GM19328 (cell line): Measurements from ENCODE around the gene PPFIBP1.
"Not testable (repeated sequence)": the region's sequence is repeated elsewhere in the genome, so short reads cannot be mapped to it uniquely, and the experiment has no call there.

Source experiments
- ATAC-seq: cut with Tn5 transposase; IDR thresholded peaks from one replicate; pipeline ENCODE4 v1.9.1; 2021; ENCODE audit warnings: mild to moderate bottlenecking, moderate library complexity; ENCODE audit not compliant: unreplicated experiment

Gene PPFIBP1

DNA sequence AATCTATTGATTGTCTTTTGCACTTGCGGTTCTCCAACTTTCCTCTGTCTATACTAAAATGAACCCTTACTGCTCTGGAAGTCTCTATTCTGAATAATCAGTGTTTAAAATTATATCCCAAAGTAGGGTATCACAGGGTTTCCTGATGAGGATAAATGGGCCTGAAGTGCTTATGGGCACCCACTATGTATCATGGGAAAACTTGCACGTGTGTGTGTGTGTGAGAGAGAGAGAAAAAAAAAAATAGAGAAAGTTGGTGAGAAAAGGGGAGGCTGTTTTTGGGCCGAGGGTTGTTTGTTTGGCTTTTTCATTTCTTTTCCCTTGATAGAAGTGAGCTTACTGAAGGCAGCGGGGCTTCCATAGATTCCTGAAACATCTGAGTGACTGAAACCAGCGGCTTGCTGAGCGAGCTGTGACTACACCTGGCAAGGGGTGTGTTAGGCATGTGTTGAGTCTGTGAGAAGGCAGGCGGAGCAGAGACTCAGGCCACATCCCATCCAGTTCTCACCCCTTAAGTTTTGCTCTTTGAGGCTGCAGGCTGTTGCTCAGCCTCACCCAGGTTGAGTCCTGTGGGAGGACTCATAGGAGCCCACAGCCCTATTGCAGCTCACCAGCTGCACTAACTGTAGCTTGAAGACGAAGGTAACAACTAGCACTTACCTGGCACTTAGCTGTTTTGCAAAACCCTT lies 17.2 kb downstream of the PPFIBP1 start:
- ATAC-seq: no peak

DNA sequence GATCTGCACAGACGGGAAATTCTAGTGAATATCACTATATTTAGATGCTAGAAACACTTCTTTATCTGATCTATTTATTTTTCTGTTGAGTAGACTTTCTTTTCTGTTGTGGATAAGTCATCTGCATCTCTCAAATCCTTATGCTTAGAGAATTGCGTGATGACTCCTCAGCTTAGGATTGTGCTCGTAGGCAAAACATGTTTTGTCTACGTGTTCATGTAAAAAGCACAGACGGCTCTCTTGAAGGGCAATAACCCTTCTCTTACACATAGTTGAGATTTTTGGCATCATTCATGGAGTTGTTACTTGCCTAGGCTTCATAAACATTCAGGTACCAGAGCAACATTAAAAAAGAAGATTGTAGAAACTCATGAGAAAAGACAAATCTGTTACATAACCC lies 18.6 kb downstream of the PPFIBP1 start:
- ATAC-seq: no peak

DNA sequence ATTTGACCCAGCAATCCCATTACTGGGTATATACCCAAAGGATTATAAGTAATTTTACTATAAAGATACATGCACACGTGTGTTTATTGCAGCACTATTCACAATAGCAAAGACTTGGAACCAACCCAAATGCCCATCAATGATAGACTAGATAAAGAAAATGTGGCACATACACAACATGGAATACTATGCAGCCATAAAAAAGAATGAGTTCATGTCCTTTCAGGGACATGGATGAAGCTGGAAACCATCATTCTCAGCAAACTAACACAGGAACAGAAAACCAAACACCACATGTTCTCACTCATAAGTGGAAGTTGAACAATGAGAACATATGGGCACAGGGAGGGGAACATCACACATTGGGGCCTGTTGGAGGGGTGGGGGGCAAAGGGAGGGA lies 20.9 kb downstream of the PPFIBP1 start:
- not testable (repeated sequence) for ATAC-seq

DNA sequence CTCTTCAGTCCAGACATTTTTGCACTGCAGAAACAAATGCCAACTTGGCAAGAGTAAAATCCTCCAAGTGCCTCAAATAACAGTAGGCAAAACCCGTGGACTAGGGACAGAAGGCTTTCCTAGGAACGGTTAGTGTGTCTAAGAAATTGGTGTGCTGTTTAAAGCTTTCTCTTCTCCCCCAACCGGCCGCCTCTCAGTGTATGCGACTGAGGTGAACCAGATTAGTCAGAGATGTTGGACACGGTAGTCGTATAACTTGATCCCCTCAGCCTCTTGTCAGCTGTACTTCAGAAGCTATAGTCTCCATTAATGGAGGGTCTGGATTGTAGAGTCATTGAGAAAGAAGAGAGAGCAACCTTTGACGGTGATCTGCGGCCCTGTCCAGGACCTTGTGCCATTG lies 21.7 kb downstream of the PPFIBP1 start:
- no peak for ATAC-seq

DNA sequence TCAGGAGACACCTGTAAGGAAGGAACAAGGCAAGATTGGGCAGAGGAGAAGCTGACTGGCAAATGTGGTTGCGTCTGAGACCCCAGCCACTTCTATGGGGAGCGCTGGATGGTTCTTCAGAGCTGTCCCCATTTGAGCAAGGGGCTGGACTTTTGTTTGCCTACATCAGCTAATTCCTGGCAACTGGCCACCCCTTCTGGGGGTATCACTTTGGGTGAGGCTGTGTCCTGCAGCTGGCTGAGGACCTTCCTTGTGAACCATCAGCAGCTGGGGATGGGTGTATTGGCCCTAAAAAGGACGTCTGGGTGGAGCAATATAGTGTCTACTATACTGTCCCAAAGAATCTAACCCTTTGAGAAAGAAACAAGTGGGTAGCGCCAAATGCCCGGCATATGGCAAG lies 23.6 kb downstream of the PPFIBP1 start:
- ATAC-seq: no peak

DNA sequence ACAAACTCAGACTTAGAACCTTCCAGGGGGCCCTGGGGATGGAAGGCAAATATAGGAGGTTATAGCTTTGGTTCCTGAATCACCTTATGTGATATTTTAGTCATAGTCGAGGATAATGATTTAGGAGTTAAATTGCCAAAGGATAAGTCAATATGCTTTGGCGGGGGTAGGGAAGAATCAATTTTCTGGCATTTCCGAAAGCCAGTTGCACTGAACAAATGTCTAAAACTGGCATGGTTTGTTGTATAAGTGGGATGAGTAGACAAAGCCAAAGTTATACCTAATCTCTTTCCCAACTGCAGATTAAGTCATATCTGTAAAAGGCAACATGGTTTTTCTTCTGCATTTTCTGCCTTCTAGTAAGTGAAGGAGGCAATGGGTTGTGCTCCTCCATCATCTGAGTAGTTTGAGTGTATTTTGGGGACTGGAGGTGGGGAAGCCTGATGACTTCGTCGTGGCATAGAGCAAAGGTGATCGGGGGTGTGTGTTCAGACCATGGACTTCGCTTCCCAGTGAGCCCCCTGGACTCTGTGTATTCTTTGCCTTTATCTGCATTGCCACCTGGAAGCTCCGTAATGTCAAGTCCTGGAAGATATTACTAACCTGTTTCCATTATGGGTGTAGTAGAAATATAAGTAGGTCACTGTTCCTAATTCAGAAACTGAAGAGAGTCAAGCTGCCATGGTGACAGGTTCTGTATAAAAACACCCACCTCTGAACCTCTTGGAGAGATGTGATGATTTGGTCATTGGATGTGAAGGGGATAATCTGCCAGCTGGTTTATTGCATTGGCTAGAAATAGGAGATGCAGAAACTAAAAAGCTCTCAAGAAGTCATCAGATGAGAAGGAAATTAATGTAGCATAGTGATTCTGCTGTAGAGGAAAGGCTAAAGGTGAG lies 24.5 kb downstream of the PPFIBP1 start:
- no peak for ATAC-seq

DNA sequence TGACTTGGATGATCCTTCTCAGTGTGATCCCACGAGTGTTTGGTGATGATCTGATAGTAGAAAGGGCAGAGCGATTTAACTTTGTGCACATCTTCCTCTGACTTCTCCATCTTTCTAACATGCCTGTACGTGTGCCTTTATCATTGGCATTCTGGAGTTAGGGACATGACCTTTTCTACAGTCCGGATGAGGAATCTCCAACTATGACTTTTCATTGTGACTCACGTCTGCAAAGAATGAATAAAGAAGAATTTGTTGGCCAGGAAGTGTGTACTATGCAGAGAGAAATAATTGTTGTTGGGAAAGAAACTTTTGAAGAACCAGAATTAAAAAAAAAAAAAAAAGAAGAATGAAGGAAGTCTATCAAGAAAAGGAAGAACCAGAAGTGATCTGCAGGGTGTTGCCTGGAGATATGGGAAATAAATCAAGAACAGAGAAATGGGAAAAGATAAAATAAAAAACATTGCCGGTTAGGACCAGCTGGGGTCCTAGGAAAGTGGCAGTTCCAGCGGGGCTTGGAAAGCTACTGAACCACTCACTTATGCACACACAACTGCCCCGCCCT lies 25.3 kb downstream of the PPFIBP1 start:
- no peak for ATAC-seq

DNA sequence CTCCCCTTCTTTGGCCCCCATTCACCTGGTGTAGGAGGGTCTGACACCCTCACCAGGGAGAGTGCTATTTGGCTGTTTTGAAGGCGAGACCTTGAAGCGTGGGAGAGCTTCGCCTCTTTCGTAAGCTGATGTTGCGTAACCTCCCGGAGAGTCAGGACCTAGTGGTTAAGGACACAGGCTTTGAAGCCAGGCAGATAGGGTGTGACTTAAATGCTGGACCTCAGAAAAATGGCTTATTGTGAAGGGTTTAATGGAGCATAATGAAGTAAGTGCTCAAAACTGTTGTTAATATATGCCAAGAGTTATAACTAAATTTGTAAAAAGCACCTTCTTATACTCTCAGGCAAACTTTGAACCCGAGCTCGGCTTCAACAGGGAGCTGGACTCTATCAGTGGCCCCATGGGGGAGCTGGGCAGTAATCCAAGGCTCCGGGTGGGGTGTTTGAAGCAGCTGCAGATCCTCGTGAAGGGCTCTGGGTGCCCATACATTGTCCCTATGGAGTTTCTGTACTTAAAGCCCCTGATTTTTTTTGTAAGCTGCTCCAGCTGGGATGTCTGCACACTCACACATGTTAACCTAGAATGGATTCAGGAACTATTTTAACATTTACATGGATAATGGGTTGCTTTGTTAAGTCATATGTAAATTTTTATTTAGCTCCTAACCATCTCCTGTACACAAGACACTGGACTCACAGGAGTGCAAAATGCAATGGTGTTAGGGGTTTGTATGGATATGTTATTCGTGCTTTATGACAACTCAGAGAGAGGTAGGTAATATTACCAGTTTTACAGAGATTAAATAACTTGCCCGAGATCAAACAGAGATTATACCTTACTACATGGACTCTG lies 26.0 kb downstream of the PPFIBP1 start:
- no peak for ATAC-seq

DNA sequence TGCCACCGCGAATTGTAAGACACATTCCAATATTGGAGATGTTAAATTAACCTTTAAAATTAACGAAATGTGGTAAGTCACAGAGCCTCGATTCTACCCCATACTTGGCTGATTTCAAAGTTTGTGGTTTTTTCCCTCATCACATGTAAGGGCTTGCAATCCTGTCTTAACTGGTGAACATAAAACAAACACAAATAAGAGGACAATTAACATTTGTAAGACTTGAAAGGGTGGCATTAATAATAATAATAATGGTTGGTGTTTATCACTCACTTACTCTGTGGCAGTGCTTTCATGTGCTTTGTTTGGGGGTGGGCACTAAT lies 26.6 kb downstream of the PPFIBP1 start:
- ATAC-seq: no peak

DNA sequence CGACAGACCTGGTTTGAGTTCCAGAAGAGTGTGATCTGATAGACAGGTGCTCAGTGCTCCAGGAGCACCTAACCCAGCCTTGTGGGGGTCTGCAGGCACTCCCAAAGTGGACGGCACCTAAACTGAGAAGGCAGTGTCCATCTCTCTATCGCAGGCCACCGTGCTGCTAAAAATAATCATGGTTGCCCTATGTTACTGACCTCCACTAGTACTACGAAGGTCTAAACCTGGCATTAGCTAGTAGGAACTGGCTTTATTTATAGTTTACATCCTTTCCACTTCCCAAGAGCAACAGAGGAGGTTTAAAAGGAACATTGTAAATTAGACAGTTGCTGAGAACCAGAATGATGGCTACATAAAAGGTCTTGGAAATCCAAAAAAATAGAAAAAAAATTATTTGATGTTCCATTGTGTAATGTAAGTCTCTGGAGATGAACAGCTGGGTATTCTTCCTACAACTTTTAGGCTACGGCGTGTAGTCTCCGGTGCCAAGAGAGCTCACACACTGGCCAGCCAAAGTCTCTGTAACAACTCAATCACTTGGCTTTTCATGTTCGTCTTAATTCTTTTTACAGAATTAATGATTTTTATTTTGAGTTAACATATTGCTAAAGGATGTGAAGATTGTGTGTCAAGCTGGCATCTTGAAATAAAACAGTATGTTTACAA lies 27.3 kb downstream of the PPFIBP1 start:
- ATAC-seq: no peak

DNA sequence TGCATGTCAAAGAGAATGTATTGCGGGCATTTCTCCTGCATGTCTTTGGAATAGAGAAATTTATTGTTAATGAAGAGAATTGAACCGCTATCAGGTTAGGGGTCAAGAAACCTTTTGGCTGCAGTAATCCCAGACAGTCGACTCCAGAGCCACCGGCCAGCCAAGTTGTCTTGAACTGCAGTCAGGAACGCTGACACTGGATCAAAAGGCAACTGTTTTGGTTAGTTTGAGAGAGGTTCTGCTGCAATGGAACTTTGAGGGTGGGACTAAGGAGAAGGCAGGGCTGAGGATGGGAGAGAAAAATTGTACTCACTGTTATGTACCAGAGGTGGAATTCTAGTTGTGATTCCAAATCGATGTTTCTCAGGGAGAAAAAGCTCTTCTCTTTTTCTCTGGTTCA lies 28.2 kb downstream of the PPFIBP1 start:
- no peak for ATAC-seq

DNA sequence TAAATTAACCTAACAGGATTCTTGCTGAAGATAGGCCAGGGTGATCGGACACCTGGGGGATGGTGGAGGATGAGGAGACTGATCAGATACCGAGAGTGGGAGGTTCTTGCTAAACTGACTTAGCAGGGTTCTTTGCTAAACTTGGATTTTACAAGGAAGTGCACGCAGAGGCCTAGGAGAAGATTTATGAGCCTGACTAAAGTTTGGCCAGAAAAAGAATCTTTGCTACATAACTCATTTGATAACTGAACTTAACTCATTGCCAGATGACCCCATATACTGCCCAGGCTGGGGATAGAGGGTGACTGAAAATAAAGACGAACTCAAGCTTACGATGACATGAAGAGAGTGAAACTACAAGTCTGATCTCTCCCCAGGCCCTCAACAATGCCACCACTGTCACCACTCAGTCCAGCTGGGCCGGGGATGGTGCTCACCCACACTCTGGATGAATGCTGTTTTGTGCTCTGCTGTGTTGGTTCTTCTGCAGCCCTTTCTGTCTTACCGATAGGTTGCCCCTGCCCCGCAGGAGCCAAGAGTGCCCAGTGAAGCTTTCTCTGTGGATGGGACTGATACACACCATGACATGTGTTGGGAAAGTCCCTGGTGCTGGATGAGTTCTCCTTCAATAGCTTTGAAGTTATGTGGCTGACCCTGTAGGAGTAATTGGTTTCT lies 29.0 kb downstream of the PPFIBP1 start:
- ATAC-seq: no peak

DNA sequence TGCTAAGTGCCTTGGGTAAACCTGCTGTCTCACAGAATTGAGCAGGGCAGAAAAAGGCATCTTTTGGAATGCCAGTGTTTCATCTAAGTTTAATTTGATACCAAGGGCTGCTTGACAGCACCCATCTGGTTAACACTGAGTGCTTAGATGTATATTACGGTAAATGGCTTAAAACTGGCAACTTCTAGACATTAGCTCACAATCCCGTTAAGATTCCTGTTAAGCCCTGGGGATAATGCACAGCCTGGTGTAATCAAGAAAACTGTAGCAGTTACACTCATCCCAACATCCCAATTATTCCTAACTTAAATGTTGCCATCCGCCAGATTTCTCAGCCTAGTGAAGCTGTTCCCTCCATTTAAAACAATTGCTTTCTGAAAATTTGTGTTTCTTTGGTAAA lies 29.9 kb downstream of the PPFIBP1 start:
- ATAC-seq: no peak

DNA sequence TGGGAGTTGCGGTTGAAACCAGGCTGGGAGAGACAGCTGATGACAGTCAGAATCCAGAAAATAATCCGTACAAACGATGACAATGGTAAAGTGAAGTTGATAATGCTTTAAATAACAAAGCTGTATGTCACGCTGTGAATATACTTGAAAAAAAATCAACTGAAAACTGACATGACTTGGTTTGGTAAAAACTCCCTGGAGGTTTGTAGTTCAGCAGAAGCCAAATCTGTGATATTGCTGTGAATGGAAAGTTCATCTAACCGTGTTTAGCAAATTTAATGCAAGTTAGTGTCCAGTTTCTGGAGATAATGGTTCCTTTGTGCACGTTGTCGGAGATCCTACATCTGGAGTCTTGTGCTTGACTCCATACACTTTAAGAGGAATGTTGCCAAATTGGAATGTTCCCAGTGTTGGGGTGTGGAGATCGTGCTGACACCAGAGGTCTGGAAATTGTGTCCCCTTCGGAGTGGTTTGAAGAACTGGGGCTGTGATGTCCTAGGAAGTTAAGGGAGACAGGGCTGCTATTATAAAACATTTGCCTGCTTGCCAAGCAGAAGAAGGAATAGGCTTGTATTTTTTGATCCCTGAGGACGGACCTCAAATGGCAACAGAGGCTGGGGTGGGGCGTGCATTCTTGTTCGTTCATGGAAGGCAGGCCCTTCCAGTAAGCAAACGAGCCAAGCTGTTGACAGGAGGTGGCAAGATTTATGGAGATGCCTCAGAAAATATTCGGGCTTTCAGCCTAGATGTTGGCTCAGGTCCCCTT lies 30.6 kb downstream of the PPFIBP1 start:
- ATAC-seq: no peak

DNA sequence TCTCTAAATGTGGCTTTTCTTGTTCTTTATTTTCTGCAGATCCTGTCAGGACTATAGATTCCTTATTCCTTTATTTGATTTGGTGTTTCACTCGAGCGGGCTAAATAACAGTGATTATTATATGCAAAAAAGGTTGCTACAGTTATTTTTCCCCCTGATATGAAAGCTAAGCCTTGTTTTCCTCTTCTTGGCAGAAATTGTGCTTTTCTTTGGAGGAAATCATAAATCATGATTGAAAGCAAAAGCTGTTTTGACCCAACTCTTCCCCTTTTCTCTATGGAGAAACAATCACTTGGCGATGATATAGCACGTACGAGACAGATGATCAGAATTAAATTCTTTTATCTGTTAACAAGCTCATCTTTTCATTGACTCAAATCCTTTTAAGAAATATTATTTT lies 31.4 kb downstream of the PPFIBP1 start:
- ATAC-seq: no peak

DNA sequence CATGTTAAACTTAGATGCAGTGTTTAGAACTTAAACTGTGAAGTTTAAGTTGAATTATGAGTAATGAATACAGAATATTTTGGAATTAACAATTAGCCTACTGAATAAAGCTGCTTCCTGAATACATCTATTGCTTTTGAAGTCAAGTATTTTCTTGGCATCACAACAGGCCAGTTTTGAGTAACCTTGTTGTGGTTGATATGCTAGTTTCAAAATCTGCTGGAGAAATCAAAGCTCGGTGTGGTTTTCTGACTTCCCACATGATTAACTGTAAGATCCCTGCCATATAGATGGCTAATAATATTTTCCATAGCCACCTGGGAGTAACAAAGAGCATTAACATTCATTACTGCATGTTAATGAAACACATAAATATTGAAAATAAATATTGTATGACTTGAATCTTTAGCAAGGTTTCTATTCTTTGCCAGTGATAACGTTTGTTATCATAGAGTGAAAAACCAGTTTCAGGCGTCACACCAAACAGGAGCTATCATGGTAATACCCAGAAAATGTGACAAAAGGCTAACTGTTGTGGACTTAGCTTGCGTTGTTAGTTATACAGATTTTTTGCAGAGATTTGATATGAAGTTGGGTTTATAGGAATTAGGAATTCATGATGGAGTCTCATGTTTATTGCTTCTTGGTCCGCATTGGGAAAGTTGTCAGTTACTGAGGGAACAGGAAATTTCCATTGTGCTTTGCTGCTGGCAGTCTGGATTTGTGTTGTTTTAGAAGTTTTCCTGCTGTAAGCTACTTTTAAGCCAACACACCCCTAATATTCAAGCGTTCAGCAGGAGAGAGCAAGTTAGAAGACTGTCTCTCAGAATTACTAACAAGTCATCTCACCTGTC lies 32.1 kb downstream of the PPFIBP1 start:
- no peak for ATAC-seq

DNA sequence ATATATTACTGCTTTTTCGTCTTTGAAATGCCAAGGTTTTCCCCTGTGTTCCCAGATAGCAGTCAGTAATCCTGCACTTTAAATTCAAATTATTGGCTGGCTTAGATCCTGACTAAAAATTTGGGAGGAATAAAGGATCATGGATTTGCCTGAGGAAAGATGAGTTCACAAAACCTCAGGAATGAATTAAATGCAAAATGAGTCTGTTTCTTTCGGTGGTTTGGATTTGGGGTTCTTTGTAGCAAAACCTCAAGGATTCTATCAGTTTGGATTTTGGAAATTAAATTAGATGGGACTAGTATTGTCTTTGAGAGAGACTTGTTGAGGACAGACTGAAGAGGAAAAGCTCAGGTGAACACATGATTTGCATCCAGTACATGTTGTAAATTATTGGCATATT lies 36.1 kb downstream of the PPFIBP1 start:
- no peak for ATAC-seq

DNA sequence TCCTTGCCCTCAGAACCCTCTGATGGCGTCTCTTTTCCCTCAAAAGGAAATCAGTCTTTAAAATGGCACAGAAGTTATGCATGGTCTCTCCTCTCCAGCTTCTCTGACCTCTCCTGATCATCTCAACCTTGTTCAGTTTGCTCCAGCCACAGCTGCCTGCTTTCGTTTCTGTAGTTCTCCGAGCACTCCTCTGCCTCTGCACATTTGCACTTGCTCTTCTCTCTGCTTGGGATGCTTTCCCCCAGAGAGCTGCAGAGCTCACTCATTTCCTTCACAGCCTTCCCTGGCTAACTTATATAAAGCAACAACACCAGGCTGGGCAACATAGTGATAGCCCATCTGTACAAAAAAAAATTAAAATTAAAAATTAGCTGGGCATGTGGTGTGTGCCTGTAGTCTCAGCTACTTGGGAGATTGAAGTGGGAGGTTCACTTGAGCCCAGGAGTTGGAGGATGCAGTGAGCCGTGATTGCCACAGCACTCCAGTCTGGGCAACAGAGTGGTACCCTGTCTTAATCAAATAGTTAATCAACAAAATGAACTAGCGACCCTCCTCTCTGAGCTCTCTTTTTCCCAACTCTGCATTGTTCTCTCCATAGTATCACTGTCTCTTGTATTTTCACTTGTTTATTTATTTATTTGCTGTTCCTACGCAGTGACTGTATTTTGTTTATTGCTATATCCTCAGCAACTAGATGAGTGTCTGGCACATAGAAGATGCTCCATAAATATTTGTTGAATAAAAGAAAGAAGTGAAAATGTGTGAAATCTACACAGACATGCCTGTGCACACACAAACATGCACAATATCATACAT lies 37.7 kb downstream of the PPFIBP1 start:
- no peak for ATAC-seq
